K562 (cell line): ENCODE data around the gene CPTP. TPM values are rescaled to one million over a fixed set of nuclear protein-coding genes. Genes with fewer than 3 reads are reported as not detected.

Source experiments
- ATF3 ChIP-seq, 2 experiments: fragments of 450-650 bp in 1 of 2; sonication (generic) in 1 of 2; formaldehyde crosslinking in 1 of 2; IDR thresholded peaks in 1 of 2; conservative IDR thresholded peaks in 1 of 2; 2 replicates each; pipeline versions ENCODE4 v1.6.1 to v1.8.1; 2016 to 2023; ENCODE audit warnings: mild to moderate bottlenecking in 2 of 2, moderate library complexity in 2 of 2, inconsistent platforms in 1 of 2, missing genetic modification reagents in 1 of 2
- BDP1 ChIP-seq: IDR thresholded peaks from 3 replicates; pipeline ENCODE4 v1.6.1; 2011; ENCODE audit not compliant: insufficient read length, insufficient read depth
- KDM4B ChIP-seq, 2 experiments: fragments of 450-650 bp in 1 of 2; sonication (generic) in 1 of 2; IDR thresholded peaks; 2 replicates each; pipeline ENCODE4 v1.6.1; 2016 to 2017; ENCODE audit warnings: borderline replicate concordance in 2 of 2, antibody characterized with exemption in 1 of 2, low read depth in 1 of 2, mild to moderate bottlenecking in 1 of 2
- NR0B1 ChIP-seq: fragments of 450-650 bp; IDR thresholded peaks from one replicate; pipeline ENCODE4 v1.6.1; 2018; ENCODE audit warnings: mild to moderate bottlenecking, moderate library complexity; ENCODE audit not compliant: partially characterized antibody
- PPARD ChIP-seq: fragments of 250-450 bp; sonication (Bioruptor Pico); IDR thresholded peaks from 2 replicates; pipeline ENCODE4 v1.8.0; 2022; ENCODE audit warnings: inconsistent platforms, mild to moderate bottlenecking, moderate library complexity
- RAD51 ChIP-seq: fragments of 450-650 bp; IDR thresholded peaks from 2 replicates; pipeline ENCODE4 v1.7.1; 2016; ENCODE audit warnings: low read depth, mild to moderate bottlenecking, borderline replicate concordance
- RBFOX2 ChIP-seq: fragments of 200-400 bp; formaldehyde crosslinking; IDR thresholded peaks from 2 replicates; pipeline ENCODE4 v1.6.1; 2017; ENCODE audit warnings: low read depth, mild to moderate bottlenecking, low read length, moderate library complexity
- RHOXF2B ChIP-seq: fragments of 250-450 bp; sonication (Bioruptor Pico); conservative IDR thresholded peaks from 2 replicates; pipeline ENCODE4 v1.5.1; 2021
- TAF1 ChIP-seq: IDR thresholded peaks from 2 replicates; pipeline ENCODE4 v1.6.1; 2011; ENCODE audit warnings: mild to moderate bottlenecking, low read length, moderate library complexity; ENCODE audit not compliant: insufficient read depth, control insufficient read depth, severe bottlenecking; ENCODE audit errors: extremely low read depth
- ZMIZ1 ChIP-seq, 2 experiments: fragments of 150-350 bp in 1 of 2; IDR thresholded peaks; 2 replicates each; pipeline ENCODE4 v1.6.1; 2012 to 2016; ENCODE audit warnings: low read depth in 2 of 2, low read length in 2 of 2, mild to moderate bottlenecking in 1 of 2, moderate library complexity in 1 of 2
- ZNF41 ChIP-seq: fragments of 250-450 bp; sonication (Bioruptor Pico); conservative IDR thresholded peaks from 2 replicates; pipeline ENCODE4 v1.4.0; 2020; ENCODE audit warnings: mild to moderate bottlenecking
- ZNF512 ChIP-seq: IDR thresholded peaks from 2 replicates; pipeline ENCODE4 v1.6.1; 2016; ENCODE audit warnings: missing genetic modification characterization, missing compliant biosample characterization
- ZNF518B ChIP-seq: fragments of 250-450 bp; sonication (Bioruptor Pico); IDR thresholded peaks from 2 replicates; pipeline ENCODE4 v1.5.0; 2021; ENCODE audit warnings: mild to moderate bottlenecking, moderate library complexity
- polyA plus RNA-seq, 8 experiments: library from polyadenylated mRNA; depleted of rRNA in 4 of 8; stranded (reverse) in 5 of 8; unstranded in 3 of 8; fragments of >200 nt; fragmentation: Nextera tagmentation in 2 of 8; fragmentation: Illumina TruSeq in 1 of 8; extraction: Ambion mirVana in 2 of 8; extraction: Trizol in 1 of 8; gene quantifications; 2 replicates each; pipeline versions ENCODE4 v1.2.1 to v1.2.3, GENCODE V29; 2011 to 2014; ENCODE audit warnings: inconsistent platforms in 1 of 8, missing spikeins in 1 of 8
- total RNA-seq, 7 experiments: library from RNA; depleted of rRNA in 6 of 7; stranded (reverse); fragments of >200 nt in 6 of 7; fragmentation: Illumina TruSeq in 2 of 7; extraction: Trizol in 2 of 7; gene quantifications; 2 replicates each; pipeline versions ENCODE4 v1.2.1 to v1.2.3, GENCODE V29; 2011 to 2021; ENCODE audit warnings: low replicate concordance in 1 of 7

CPTP gene
- total and polyA plus RNA-seq, 9 of the 15 experiments (the other 6 are each of a cell fraction or from before 2014, with no cell fraction given) = 0.11 to 25.8 (median 3.5) TPM

GRCh38 chr1:1358433-1359271 is 34.0 kb downstream of the CPTP start, which contains the start of gene MXRA8 (continued):
- TF ChIP-seq ATF3 (IDR thresholded peaks at IDR 0.05) (peak; percentile 82), ATF3 (CRISPR knock-in tag; conservative IDR thresholded peaks at IDR 0.05) (0 out of 2 replicates have a peak, but pooled peaks have one; percentile 26), ZNF41 (CRISPR knock-in tag) (no peak), RBFOX2 (peak; percentile 72), ZNF512 (tag) (no peak), BDP1 (no peak), TAF1 (peak; percentile 43), RHOXF2B (CRISPR knock-in tag) (no peak), RAD51 (peak; percentile 96), NR0B1 (no peak), PPARD (CRISPR knock-in tag) (no peak), ZMIZ1 (IDR thresholded peaks at IDR 0.05; ENCODE audit: low read depth in 2 of 2, low read length in 2 of 2) (0 out of 4 replicates have a peak, but pooled peaks of 1 of the 2 experiments have one; percentile 27), ZNF518B (CRISPR knock-in tag) (no peak), KDM4B (IDR thresholded peaks at IDR 0.05; ENCODE audit: borderline replicate concordance in 2 of 2, low read depth in 1 of 2) (peak in 1 of 2 experiments; percentile 44; a peak in 1 of 4 replicates)
